ENCODE results near the gene TLL2.

DNA sequence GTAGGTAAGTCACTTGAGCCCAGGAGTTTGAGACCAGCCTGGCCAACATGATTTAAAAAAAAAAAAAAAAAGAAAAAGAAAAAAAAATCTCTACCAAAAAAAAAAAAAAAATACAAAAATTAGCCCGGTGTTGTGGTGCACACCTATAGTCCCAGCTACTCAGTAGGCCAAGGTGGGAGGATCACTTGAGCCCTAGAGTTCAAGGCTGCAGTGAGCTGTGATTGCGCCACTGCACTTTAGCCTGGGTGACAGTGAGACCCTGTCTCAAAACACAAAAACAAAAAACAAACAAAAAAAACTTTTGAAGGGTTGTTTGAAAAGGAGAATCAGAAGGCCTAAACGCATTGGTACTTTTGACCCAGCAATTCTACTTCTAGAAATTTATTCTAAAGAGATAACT lies 13.7 kb downstream of the TLL2 start:
- TF ChIP-seq, protein P1, sequence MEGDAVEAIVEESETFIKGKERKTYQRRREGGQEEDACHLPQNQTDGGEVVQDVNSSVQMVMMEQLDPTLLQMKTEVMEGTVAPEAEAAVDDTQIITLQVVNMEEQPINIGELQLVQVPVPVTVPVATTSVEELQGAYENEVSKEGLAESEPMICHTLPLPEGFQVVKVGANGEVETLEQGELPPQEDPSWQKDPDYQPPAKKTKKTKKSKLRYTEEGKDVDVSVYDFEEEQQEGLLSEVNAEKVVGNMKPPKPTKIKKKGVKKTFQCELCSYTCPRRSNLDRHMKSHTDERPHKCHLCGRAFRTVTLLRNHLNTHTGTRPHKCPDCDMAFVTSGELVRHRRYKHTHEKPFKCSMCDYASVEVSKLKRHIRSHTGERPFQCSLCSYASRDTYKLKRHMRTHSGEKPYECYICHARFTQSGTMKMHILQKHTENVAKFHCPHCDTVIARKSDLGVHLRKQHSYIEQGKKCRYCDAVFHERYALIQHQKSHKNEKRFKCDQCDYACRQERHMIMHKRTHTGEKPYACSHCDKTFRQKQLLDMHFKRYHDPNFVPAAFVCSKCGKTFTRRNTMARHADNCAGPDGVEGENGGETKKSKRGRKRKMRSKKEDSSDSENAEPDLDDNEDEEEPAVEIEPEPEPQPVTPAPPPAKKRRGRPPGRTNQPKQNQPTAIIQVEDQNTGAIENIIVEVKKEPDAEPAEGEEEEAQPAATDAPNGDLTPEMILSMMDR (IDR thresholded peaks at IDR 0.05): no peak
- TF ChIP-seq POLR2A (IDR thresholded peaks at IDR 0.05): no peak
